Fibroblast of the conjunctiva (primary cell): ENCODE data around the gene KLK3.
"Not testable (repeated sequence)": the region's sequence is repeated elsewhere in the genome, so short reads cannot be mapped to it uniquely, and the experiment has no call there.

Experiments
- DNase-seq: peaks from one replicate; pipeline ENCODE4 v3.0.0-alpha.2; 2010; ENCODE audit warnings: low read depth

KLK3 gene

DNA sequence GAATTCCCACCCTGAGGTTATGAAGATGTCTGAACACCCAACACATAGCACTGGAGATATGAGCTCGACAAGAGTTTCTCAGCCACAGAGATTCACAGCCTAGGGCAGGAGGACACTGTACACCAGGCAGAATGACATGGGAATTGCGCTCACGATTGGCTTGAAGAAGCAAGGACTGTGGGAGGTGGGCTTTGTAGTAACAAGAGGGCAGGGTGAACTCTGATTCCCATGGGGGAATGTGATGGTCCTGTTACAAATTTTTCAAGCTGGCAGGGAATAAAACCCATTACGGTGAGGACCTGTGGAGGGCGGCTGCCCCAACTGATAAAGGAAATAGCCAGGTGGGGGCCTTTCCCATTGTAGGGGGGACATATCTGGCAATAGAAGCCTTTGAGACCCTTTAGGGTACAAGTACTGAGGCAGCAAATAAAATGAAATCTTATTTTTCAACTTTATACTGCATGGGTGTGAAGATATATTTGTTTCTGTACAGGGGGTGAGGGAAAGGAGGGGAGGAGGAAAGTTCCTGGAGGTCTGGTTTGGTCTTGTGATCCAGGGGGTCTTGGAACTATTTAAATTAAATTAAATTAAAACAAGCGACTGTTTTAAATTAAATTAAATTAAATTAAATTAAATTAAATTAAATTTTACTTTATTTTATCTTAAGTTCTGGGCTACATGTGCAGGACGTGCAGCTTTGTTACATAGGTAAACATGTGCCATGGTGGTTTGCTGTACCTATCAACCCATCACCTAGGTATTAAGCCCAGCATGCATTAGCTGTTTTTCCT lies 7.0 kb downstream of the KLK3 start:
- no peak for DNase-seq

DNA sequence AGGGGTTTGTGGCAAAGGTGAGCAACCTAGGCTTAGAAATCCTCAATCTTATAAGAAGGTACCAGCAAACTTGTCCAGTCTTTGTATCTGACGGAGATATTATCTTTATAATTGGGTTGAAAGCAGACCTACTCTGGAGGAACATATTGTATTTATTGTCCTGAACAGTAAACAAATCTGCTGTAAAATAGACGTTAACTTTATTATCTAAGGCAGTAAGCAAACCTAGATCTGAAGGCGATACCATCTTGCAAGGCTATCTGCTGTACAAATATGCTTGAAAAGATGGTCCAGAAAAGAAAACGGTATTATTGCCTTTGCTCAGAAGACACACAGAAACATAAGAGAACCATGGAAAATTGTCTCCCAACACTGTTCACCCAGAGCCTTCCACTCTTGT lies 14.8 kb downstream of the KLK3 start:
- DNase-seq, result no peak

DNA sequence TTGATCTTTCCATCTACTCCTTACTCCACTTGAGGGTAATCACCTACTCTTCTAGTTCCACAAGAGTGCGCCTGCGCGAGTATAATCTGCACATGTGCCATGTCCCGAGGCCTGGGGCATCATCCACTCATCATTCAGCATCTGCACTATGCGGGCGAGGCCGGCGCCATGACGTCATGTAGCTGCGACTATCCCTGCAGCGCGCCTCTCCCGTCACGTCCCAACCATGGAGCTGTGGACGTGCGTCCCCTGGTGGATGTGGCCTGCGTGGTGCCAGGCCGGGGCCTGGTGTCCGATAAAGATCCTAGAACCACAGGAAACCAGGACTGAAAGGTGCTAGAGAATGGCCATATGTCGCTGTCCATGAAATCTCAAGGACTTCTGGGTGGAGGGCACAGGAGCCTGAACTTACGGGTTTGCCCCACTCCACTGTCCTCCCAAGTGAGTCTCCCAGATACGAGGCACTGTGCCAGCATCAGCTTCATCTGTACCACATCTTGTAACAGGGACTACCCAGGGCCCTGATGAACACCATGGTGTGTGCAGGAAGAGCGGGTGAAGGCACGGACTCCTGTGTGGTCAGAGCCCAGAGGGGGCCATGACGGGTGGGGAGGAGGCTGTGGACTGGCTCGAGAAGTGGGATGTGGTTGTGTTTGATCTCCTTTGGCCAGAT lies 15.8 kb downstream of the KLK3 start:
- no peak for DNase-seq

DNA sequence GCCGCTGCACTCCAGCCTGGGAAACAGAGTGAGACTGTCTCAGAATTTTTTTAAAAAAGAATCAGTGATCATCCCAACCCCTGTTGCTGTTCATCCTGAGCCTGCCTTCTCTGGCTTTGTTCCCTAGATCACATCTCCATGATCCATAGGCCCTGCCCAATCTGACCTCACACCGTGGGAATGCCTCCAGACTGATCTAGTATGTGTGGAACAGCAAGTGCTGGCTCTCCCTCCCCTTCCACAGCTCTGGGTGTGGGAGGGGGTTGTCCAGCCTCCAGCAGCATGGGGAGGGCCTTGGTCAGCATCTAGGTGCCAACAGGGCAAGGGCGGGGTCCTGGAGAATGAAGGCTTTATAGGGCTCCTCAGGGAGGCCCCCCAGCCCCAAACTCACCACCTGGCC lies 18.3 kb downstream of the KLK3 start, which contains the start of gene KLK2:
Gene KLK2 (plus strand): TSS at position 384 of the 400 bp plus-strand sequence. CDS start 35 bp downstream, outside the sequence.
- DNase-seq, result no peak

DNA sequence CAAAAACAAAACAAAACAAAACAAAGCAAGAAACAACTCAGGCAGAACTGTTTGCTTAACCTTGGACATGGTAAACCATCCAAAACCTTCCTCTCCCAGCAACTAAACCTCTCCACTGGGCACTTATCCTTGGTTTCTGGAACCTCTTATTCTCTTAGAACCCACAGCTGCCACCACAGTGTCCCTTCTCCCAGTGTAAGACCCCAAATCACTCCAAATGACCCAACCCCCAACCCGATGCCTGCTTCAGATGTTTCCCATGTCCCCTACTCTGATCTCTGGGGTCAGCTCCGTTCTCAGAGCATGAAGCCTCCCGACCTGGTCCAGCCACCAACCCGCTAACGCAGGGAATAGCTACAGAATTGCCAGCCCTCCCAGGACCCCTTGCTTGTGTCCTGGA lies 19.5 kb downstream of the KLK3 start:
- no peak for DNase-seq

DNA sequence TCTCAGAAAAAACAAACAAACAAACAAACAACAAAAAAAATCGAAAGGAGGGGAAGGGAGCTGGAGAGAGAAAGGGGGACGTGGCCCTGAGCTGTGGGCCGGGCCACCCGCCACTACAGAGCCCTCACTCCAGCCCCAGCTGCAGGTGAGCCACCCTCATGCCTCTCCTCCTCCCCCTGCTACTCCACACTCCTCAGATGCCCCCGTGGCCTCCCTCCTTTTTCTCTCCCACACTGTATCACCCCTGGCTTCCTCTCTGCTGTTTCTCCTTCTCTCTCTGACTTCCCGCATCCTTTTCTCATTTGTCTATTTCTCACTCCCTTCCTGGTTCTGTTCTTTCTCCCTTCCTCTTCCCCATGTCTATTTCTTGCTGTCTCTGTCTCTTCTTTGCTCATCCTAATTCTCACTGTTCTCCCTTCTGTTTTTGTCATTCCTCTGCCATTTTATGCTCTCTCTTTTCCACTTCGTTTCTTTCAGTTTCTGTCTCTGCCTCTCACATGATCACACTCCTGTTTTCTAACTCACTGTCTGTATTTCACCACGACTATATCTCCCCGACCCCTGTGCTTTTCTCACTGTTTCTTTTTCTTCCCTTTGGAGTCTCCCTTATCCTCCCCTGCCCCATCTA lies 21.2 kb downstream of the KLK3 start:
- no peak for DNase-seq

DNA sequence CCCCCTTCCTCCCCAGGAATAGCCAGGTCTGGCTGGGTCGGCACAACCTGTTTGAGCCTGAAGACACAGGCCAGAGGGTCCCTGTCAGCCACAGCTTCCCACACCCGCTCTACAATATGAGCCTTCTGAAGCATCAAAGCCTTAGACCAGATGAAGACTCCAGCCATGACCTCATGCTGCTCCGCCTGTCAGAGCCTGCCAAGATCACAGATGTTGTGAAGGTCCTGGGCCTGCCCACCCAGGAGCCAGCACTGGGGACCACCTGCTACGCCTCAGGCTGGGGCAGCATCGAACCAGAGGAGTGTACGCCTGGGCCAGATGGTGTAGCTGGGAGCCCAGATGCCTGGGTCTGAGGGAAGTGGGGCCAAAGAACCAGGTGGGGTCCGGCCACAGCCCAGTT lies 21.7 kb downstream of the KLK3 start:
- no peak for DNase-seq

DNA sequence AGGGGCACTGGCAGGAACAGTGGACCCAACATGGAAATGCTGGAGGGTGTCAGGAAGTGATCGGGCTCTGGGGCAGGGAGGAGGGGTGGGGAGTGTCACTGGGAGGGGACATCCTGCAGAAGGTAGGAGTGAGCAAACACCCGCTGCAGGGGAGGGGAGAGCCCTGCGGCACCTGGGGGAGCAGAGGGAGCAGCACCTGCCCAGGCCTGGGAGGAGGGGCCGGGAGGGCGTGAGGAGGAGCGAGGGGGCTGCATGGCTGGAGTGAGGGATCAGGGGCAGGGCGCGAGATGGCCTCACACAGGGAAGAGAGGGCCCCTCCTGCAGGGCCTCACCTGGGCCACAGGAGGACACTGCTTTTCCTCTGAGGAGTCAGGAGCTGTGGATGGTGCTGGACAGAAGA lies 22.6 kb downstream of the KLK3 start:
- DNase-seq, result no peak

DNA sequence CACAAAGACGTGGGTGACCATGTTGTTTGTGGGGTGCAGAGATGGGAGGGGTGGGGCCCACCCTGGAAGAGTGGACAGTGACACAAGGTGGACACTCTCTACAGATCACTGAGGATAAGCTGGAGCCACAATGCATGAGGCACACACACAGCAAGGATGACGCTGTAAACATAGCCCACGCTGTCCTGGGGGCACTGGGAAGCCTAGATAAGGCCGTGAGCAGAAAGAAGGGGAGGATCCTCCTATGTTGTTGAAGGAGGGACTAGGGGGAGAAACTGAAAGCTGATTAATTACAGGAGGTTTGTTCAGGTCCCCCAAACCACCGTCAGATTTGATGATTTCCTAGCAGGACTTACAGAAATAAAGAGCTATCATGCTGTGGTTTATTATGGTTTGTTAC lies 24.1 kb downstream of the KLK3 start:
- DNase-seq, result no peak

DNA sequence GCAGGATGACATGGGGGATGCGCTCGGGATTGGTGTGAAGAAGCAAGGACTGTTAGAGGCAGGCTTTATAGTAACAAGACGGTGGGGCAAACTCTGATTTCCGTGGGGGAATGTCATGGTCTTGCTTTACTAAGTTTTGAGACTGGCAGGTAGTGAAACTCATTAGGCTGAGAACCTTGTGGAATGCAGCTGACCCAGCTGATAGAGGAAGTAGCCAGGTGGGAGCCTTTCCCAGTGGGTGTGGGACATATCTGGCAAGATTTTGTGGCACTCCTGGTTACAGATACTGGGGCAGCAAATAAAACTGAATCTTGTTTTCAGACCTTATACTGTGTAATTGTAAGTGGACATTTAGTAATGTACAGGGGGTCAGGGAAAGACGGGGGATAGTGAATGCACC lies 25.5 kb downstream of the KLK3 start:
- DNase-seq, result no peak

DNA sequence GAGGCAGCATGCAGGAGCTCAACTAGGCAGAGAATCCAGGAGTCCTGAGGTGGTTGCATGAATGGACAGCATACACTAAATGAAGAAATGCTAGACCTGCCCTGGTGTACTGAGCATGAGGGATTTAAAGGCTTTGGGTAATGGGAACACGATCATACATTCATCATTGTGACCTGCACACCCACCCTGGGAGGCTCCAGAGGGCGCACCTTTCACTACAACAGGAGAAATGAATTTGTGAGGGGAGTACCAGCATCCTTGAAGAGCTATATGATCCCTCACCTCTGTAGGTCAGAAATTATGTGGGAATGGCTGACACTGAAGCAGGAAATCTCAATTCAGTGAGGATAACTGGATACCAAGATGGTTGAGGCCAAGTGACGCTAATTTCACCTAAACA lies 27.5 kb downstream of the KLK3 start:
- no peak for DNase-seq

DNA sequence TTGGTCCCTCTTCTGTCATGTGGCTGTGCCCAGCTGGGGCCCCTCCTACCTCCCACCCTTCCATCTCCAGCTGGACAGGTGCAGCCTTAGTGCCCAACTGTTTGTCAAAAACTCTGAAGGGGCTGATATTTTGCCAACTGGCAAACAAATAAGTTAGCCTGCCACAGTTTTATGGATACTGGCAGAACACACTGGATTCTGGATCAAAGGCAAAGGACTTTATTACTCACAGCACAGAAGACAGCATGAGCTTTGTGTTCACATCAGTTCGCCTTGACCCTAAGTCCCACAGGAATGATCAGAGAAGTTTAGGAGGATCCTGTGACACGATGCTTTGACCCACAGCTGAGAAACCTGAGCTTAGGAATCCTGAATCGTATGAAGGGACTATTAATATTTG lies 34.9 kb downstream of the KLK3 start:
- DNase-seq, result no peak

DNA sequence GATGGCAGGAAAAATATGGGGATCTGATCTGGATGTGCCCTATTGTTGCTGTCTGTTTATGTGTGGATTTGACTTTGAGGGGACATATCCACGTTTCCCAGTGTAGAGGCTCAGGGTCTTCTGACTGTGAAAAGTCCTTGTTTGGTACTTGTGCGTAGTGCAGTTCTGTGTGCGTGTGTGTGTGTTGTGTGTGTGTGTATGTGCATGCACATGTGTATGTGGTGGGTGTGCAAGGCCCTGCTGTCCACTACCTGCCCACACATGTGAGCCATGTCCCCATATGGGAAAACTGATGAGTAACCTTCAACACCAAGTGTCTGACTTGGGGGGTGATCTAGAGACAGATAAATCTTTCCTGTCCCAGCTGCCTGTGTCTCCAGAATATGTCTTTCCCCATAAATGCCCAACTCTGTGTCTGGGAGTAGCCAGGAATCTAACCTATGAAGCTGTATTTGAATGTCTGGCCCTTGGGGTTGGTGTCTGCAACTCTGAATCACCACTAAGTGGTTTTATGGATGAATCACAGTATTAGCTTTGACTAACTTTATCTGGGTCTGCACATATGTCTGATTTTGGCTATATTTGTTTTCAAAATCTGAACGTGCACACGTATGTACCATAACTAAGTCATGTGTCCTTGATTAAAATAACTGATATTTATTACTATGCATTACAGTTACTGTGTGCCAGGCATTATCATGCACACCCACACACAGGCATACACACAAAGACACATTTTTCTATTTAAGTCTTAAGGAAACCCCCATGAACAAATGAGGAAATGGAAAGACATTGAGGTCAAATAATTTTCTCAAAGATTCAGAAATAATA lies 35.9 kb downstream of the KLK3 start:
- DNase-seq, result no peak

DNA sequence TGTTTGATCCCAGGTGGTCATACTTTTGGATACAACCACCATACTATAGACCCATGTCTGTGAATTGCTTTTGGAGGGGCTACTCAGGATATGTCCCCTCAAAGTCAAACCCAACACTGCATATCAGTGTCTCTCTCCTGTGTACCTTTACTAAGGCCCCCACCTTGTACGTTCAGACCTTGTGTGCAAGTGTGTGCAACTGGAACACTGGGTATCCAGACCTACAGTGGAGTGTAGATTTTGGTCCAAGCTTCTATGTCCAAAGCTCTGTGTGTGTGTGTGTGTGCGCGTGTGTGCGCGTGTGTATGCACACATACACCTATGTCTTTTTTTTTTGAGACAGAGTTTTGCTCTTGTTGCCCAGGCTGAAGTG lies 36.5 kb downstream of the KLK3 start:
- no peak for DNase-seq

DNA sequence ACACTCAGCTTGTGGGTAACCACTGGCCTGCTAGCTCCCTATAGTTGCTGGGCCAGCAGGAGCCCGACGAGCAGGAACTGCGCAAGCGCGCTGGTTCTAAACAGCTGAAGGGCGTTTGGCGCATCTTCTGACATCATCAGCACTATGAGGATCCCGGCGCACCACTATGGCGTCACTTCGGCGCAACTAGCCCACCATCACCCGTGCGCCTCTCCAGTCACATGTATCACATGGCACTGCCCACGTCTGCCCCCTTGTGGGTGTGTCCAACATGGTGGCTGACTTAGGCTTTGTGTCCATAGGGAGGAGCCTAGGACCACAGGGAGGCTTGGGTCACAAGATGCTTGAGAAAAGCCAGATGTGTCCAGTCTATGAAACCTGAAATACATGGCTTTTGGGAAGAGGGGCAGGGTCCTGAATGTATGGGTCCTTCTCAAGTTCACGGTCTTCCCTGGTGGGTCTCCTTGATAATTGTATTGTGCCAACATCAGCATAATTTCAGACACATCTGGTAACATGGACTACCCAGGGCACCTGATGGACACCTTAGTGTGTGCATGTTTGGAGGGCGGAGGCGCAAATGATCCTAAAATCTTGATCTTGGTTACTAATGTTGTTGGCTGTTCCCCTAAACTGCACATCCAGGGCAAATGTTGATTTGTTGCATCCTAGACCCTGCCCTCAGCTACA lies 38.5 kb downstream of the KLK3 start:
- DNase-seq, result no peak

DNA sequence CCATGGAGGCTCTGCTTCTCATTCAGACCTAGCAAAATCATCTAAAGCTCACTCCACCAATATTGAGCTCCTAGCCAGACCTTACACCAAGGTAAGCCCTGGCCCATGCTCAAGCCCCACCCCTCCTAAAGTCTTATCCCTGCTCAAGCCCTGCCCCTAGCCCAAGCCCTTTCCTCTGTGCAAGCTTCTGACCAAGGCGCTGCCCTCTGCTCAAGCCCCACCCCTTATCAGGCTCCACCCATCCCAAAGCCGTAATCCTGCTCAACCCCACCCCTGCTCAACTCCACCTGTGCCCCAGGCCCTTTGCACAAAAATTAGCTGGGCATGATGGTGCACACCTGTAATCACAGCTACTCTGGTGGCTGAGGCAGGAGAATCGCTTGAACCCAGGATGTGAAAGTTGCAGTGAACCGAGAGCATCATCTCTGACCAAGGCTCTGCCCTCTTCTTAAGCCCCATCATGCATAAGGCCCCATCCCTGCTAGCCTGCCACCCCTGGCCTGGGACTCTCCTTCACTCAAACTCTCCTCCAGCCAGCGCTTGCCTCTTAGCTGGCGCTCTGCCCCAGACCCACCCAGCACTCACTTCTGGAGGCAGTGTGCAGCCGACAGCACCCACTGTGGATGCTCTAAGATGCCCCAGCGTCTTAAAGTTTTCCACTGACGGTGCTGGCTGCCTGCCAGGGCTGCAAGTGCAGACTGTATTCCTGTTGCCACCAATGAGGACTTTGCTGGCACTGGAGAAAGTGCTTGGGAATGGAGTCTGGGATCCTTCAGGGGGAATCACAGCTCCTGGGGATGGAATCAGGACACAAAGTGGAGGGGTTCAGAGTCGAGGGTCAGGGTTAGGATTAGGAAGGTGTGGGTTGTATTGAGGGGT lies 40.0 kb downstream of the KLK3 start:
- no peak for DNase-seq

DNA sequence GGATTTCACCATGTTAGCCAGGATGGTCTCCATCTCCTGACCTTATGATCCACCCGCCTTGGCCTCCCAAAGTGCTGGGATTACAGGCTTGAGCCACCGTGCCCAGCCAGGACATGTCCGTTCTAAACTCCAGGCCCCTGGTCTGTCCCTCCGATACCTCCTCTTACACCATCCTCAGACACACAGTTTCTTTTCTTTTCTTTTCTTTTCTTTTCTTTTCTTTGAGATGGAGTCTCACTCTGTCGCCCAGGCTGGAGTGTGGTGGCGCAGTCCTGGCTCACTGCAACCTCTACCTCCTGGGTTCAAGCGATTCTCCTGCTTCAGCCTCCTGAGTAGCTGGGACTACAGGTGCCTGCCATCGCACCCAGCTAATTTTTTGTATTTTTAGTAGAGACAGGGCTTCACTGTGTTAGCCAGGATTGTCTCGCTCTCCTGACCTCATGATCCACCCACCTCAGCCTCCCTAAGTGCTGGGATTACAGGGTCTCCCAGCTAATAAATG lies 41.4 kb downstream of the KLK3 start:
- DNase-seq, result not testable (repeated sequence)

DNA sequence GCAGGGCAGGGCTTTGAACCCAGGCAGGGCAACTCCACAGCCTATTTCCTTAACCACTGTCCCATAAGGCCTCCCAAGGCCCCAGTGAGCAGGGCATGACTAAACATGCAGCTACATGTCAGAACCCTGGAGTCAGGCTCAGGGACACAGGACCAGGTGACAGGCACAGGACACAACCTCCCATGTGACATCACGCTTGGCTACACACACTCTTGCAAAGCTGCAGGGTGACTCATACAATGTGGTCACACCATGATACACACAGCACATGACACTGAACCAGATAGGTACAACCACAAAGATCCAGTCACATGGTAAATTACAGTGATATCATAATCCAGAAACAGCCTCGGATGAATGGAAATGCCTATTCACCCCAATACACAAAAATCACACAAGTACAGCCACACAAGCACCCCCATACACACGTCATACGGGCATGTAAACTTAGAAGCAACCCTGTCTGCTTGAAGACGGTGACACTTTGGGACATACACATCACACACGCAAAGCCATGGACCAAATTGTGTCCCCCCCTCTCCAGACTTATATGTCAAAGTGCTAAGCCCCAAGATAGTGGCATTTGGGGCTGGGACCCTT lies 42.0 kb downstream of the KLK3 start:
- DNase-seq, result no peak

DNA sequence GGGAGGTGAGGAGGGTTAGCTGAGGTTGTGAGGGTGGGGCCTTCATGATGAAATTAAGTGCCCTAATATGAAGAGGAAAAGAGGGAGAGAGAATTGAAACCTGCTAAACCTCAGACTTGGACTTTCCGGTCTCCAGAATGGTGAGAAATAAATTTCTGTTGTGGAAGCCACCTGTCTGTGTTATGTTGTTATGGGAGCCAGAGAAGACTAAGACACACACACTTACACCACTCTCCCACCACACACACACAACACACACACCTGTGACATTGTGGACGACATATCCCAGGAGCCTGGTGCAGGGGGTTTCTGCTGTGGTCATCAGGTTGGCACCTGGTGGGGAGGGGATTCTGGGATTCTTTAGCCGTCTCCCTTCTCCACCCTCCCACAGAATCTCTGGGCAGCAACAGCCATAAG lies 42.5 kb downstream of the KLK3 start:
- no peak for DNase-seq

DNA sequence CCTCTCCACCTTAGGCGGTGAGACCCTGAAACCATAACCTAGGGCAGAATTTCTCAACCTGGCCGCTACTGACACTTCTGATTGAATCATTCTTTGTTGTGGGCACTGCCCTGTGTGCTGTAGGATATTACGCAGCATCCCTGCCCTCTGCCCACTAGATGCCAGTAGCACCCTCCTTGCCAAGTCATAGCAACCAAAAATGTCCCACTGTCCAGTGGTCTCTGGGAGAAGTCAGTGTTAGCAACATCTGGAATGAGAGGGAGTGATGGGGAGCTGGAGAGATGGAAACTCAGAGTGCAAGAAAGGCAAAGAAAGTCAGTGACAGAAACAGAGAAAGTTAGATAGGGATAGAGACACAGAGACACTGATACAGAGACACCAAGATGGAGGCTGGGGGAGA lies 42.9 kb downstream of the KLK3 start:
- no peak for DNase-seq
